HUES64 (cell line): ENCODE results near the gene ELFN2.
"Not testable (repeated sequence)": the region's sequence is repeated elsewhere in the genome, so short reads cannot be mapped to it uniquely, and the experiment has no call there.

ENCODE experiments used
- H3K27ac ChIP-seq: 2 replicates; pipeline ENCODE4 v1.7.0; 2013; ENCODE audit warnings: low read depth, low read length, inconsistent platforms
- H3K27me3 ChIP-seq: 2 replicates; pipeline ENCODE4 v1.6.1; 2013; ENCODE audit warnings: mild to moderate bottlenecking, low read length; ENCODE audit not compliant: insufficient read depth
- H3K36me3 ChIP-seq: 2 replicates; pipeline ENCODE4 v1.6.1; 2013; ENCODE audit warnings: mild to moderate bottlenecking, low read length; ENCODE audit not compliant: insufficient read depth
- H3K4me1 ChIP-seq: 2 replicates; pipeline ENCODE4 v1.6.1; 2013; ENCODE audit warnings: mild to moderate bottlenecking, low read length, moderate library complexity; ENCODE audit not compliant: insufficient read depth
- H3K4me3 ChIP-seq: 2 replicates; pipeline ENCODE4 v1.5.1; 2013; ENCODE audit warnings: mild to moderate bottlenecking, low read length, moderate library complexity
- H3K9ac ChIP-seq: 2 replicates; pipeline ENCODE4 v1.6.1; 2013; ENCODE audit warnings: mild to moderate bottlenecking, low read depth, low read length
- H3K9me3 ChIP-seq: 2 replicates; pipeline ENCODE4 v1.6.1; 2013; ENCODE audit warnings: low read depth, low read length; ENCODE audit not compliant: insufficient read depth
- WGBS: fragments of 150-250, 120-280 bp; methylation state at CpG from one replicate; pipeline ENCODE4 v1.1.7; 2013; ENCODE audit warnings: missing lambda C conversion rate; 5-methylcytosine and 5-hydroxymethylcytosine counted together

ELFN2 gene

GRCh38 chr22:37331034-37331428 lies 96.2 kb downstream of the ELFN2 start:
- H3K36me3 ChIP-seq = no peaks in the 10 kb centered on the region
- H3K27me3 ChIP-seq = peaks cover 53% of the 10 kb centered on the region
- H3K4me1 ChIP-seq = peaks cover 14% of the 10 kb centered on the region; the same call in 1 of the 2 replicates
- no peak overlapping the region for H3K4me3 ChIP-seq
- 64% methylated on average over 7 of the region's 7 CpGs for WGBS
- H3K27ac ChIP-seq = no peak overlapping the region
- H3K9ac ChIP-seq = no peak overlapping the region
- no peaks in the 10 kb centered on the region for H3K9me3 ChIP-seq

GRCh38 chr22:37330200-37331033 lies 96.9 kb downstream of the ELFN2 start:
- Histone ChIP-seq H3K36me3 (no peaks in the 10 kb centered on the region), H3K27me3 (peaks cover 51% of the 10 kb centered on the region), H3K4me1 (peaks cover 9% of the 10 kb centered on the region; the same call in 1 of the 2 replicates), H3K27ac (no peak overlapping the region), H3K9ac (no peak overlapping the region), H3K4me3 (no peak overlapping the region), H3K9me3 (no peaks in the 10 kb centered on the region)
- WGBS = 36% methylated on average over 9 of the region's 9 CpGs

- Histone ChIP-seq H3K9me3 (no peaks in the 10 kb centered on the region), H3K4me1 (0 out of 2 replicates have a peak, but pooled peaks cover 8% of the 10 kb centered on the region), H3K9ac (no peak overlapping the region), H3K4me3 (no peak overlapping the region), H3K27ac (no peak overlapping the region), H3K36me3 (no peaks in the 10 kb centered on the region), H3K27me3 (peaks cover 51% of the 10 kb centered on the region)
- WGBS = 80% methylated on average over 14 of the region's 14 CpGs
Observed at GRCh38 chr22:37329238-37330140, 97.8 kb downstream of the ELFN2 start.

- H3K27me3 ChIP-seq = peaks cover 51% of the 10 kb centered on the region
- H3K9ac ChIP-seq = not testable (repeated sequence)
Observed at GRCh38 chr22:37328538-37329237, 98.6 kb downstream of the ELFN2 start.

GRCh38 chr22:37328017-37328416 lies 99.3 kb downstream of the ELFN2 start:
- H3K27ac ChIP-seq = no peak overlapping the region
- H3K9me3 ChIP-seq = no peaks in the 10 kb centered on the region
- H3K4me3 ChIP-seq = no peak overlapping the region
- H3K4me1 ChIP-seq = 0 out of 2 replicates have a peak, but pooled peaks cover 11% of the 10 kb centered on the region
- no peak overlapping the region for H3K9ac ChIP-seq
- H3K36me3 ChIP-seq = no peaks in the 10 kb centered on the region
- 87% methylated on average over 8 of the region's 8 CpGs for WGBS
- H3K27me3 ChIP-seq = peaks cover 50% of the 10 kb centered on the region

More at GRCh38 chr22:37328538-37329237, 98.6 kb downstream of the ELFN2 start:
- H3K4me1 ChIP-seq = 0 out of 2 replicates have a peak, but pooled peaks cover 11% of the 10 kb centered on the region
- not testable (repeated sequence) for H3K36me3 ChIP-seq, H3K27ac ChIP-seq, H3K4me3 ChIP-seq, H3K9me3 ChIP-seq
- 51% methylated on average over 6 of the region's 6 CpGs for WGBS

GRCh38 chr22:37326726-37327125 lies 100.6 kb downstream of the ELFN2 start:
- Histone ChIP-seq H3K27ac (no peak overlapping the region), H3K27me3 (peaks cover 44% of the 10 kb centered on the region), H3K9me3 (no peaks in the 10 kb centered on the region), H3K4me1 (0 out of 2 replicates have a peak, but pooled peaks cover 11% of the 10 kb centered on the region), H3K36me3 (no peaks in the 10 kb centered on the region), H3K4me3 (no peak overlapping the region), H3K9ac (no peak overlapping the region)
- 61% methylated on average over 7 of the region's 7 CpGs for WGBS

GRCh38 chr22:37325039-37325395 lies 102.3 kb downstream of the ELFN2 start:
- 4% methylated on average over 21 of the region's 21 CpGs for whole genome bisulfite sequencing
- peak overlapping the region; percentile 46 for H3K4me3 ChIP-seq
- no peak overlapping the region for H3K27ac ChIP-seq
- peaks cover 42% of the 10 kb centered on the region for H3K27me3 ChIP-seq
- H3K36me3 ChIP-seq = no peaks in the 10 kb centered on the region
- H3K9ac ChIP-seq = no peak overlapping the region
- 0 out of 2 replicates have a peak, but pooled peaks cover 11% of the 10 kb centered on the region for H3K4me1 ChIP-seq
- no peaks in the 10 kb centered on the region for H3K9me3 ChIP-seq

- H3K27ac ChIP-seq = no peak overlapping the region
- no peaks in the 10 kb centered on the region for H3K9me3 ChIP-seq
- H3K27me3 ChIP-seq = peaks cover 42% of the 10 kb centered on the region
- H3K4me1 ChIP-seq = 0 out of 2 replicates have a peak, but pooled peaks cover 11% of the 10 kb centered on the region
- no peak overlapping the region for H3K9ac ChIP-seq
- WGBS = 8% methylated on average over 51 of the region's 51 CpGs
- H3K4me3 ChIP-seq = peak overlapping the region; percentile 46
- H3K36me3 ChIP-seq = no peaks in the 10 kb centered on the region
Observed at GRCh38 chr22:37324340-37325038, 102.8 kb downstream of the ELFN2 start.

GRCh38 chr22:37320726-37321677 lies 106.3 kb downstream of the ELFN2 start:
- H3K4me3 ChIP-seq = no peak overlapping the region
- H3K4me1 ChIP-seq = 0 out of 2 replicates have a peak, but pooled peaks cover 11% of the 10 kb centered on the region
- no peak overlapping the region for H3K27ac ChIP-seq
- H3K9ac ChIP-seq = no peak overlapping the region
- H3K9me3 ChIP-seq = no peaks in the 10 kb centered on the region
- no peaks in the 10 kb centered on the region for H3K36me3 ChIP-seq
- H3K27me3 ChIP-seq = peaks cover 30% of the 10 kb centered on the region
- 88% methylated on average over 16 of the region's 16 CpGs for WGBS
